GM18909 (cell line): ENCODE results near the gene HOXD4.

Experiments
- ATAC-seq: cut with Tn5 transposase; IDR thresholded peaks from one replicate; pipeline ENCODE4 v1.9.1; 2021; ENCODE audit warnings: mild to moderate bottlenecking; ENCODE audit not compliant: unreplicated experiment, poor library complexity

The HOXD4 gene

GRCh38 chr2:176138526-176138922, 12.8 kb upstream of the HOXD4 start:
- no peak for ATAC-seq

GRCh38 chr2:176138923-176139660, 12.3 kb upstream of the HOXD4 start:
- no peak for ATAC-seq

GRCh38 chr2:176139661-176140512, 11.5 kb upstream of the HOXD4 start:
- ATAC-seq = no peak

- peak; percentile 90 for ATAC-seq
Measured at GRCh38 chr2:176140513-176141317, 10.6 kb upstream of the HOXD4 start.

GRCh38 chr2:176142281-176142680, 9.1 kb upstream of the HOXD4 start:
- ATAC-seq = no peak

GRCh38 chr2:176145085-176145969, 6.0 kb upstream of the HOXD4 start:
- ATAC-seq = no peak

- no peak for ATAC-seq
Measured at GRCh38 chr2:176146101-176146500, 5.2 kb upstream of the HOXD4 start.

- no peak for ATAC-seq
Measured at GRCh38 chr2:176146645-176147044, 4.7 kb upstream of the HOXD4 start.

- no peak for ATAC-seq
Measured at GRCh38 chr2:176147210-176147799, 4.0 kb upstream of the HOXD4 start.

GRCh38 chr2:176147800-176148496, 3.4 kb upstream of the HOXD4 start:
- ATAC-seq = no peak

GRCh38 chr2:176148751-176149421, 2.5 kb upstream of the HOXD4 start:
- ATAC-seq = no peak

GRCh38 chr2:176149481-176149938, 1.8 kb upstream of the HOXD4 start:
- ATAC-seq = no peak

- no peak for ATAC-seq
Measured at GRCh38 chr2:176149939-176150583, 1.3 kb upstream of the HOXD4 start.

- ATAC-seq = no peak
Measured at GRCh38 chr2:176150584-176151441, 537 bp upstream of the HOXD4 start.

- ATAC-seq = no peak
Measured at GRCh38 chr2:176152350-176153181, 1.2 kb downstream of the HOXD4 start.
